Activated naive CD4-positive, alpha-beta T cell (primary cell): ENCODE data around the gene KIN.
A peak's percentile ranks its signal among the peaks of the same experiment; 100 is the strongest.
"Not testable (repeated sequence)": the region's sequence is repeated elsewhere in the genome, so short reads cannot be mapped to it uniquely, and the experiment has no call there.

Source experiments
- DNase-seq, 4 experiments: peaks; one replicate each; lab custom pipeline; 2025; lab: John Stamatoyannopoulos, UW

Gene KIN

GRCh38 chr10:7794251-7795026, 6.6 kb upstream of the KIN start:
- DNase-seq = no peak

- DNase-seq = no peak
These were observed 4.7 kb upstream of the KIN start for GRCh38 chr10:7792541-7792940.

- no peak for DNase-seq
These were observed 1.6 kb upstream of the KIN start for GRCh38 chr10:7789390-7789789.

GRCh38 chr10:7788639-7789286, 970 bp upstream of the KIN start:
- DNase-seq = peak in 1 of 4 experiments; percentile 25

GRCh38 chr10:7787150-7787856, 490 bp downstream of the KIN start:
- no peak for DNase-seq

GRCh38 chr10:7786430-7786829, 1.4 kb downstream of the KIN start:
- no peak for DNase-seq

- DNase-seq = not testable (repeated sequence)
These were observed 5.6 kb downstream of the KIN start for GRCh38 chr10:7782194-7782593.

- no peak for DNase-seq
These were observed 11.0 kb downstream of the KIN start for GRCh38 chr10:7776777-7777176.

GRCh38 chr10:7773845-7774801, 13.7 kb downstream of the KIN start:
- no peak for DNase-seq

- DNase-seq = no peak
These were observed 19.4 kb downstream of the KIN start for GRCh38 chr10:7768417-7768816.

GRCh38 chr10:7767209-7767608, 20.6 kb downstream of the KIN start:
- no peak for DNase-seq

GRCh38 chr10:7766241-7766640, 21.6 kb downstream of the KIN start:
- DNase-seq = no peak

GRCh38 chr10:7763929-7764328, 23.9 kb downstream of the KIN start:
- DNase-seq = no peak

- DNase-seq = no peak
These were observed 31.3 kb downstream of the KIN start for GRCh38 chr10:7756360-7756992.

- no peak for DNase-seq
These were observed 32.7 kb downstream of the KIN start for GRCh38 chr10:7755103-7755502.

- no peak for DNase-seq
These were observed 35.5 kb downstream of the KIN start for GRCh38 chr10:7752251-7752650.

- no peak for DNase-seq
These were observed 37.6 kb downstream of the KIN start for GRCh38 chr10:7750222-7750621.

- not testable (repeated sequence) for DNase-seq
These were observed 39.2 kb downstream of the KIN start for GRCh38 chr10:7748637-7749036.

- no peak for DNase-seq
These were observed 43.5 kb downstream of the KIN start for GRCh38 chr10:7744307-7744706.

GRCh38 chr10:7738536-7739407, 49.0 kb downstream of the KIN start:
- DNase-seq = no peak
